ENCODE measurements around the gene TMEM132C. TPM values are rescaled to one million over a fixed set of nuclear protein-coding genes. Genes with fewer than 3 reads are reported as not detected.

The TMEM132C gene
- total and polyA plus RNA-seq, 11 donors = 0.05 to 5.9 (median 0.85) TPM

- Histone ChIP-seq H3K27ac (no peak overlapping the region), H3K4me1 (no peaks in the 10 kb centered on the region), H3K27me3 (peaks cover 0 to 19% (median 0%) of the 10 kb centered on the region in 9 donors), H3K4me3 (no peak overlapping the region), H3K9me3 (no peaks in the 10 kb centered on the region), H3K36me3 (no peaks in the 10 kb centered on the region)
- intact Hi-C loops (cut with DNase I) = no loop called here
- WGBS, 4 donors = 77 to 86% (median 82%) methylated on average over 8 of the region's 8 CpGs
- no peak for ATAC-seq
- no peak for TF ChIP-seq CTCF (IDR thresholded peaks at IDR 0.05)
- TF ChIP-seq POLR2A (IDR thresholded peaks at IDR 0.05) = no peak
- no peak for DNase-seq
These were observed 460.5 kb downstream of the TMEM132C start for GRCh38 chr12:128727461-128727860.

- Histone ChIP-seq H3K4me3 (no peak overlapping the region), H3K27ac (no peak overlapping the region), H3K9me3 (no peaks in the 10 kb centered on the region), H3K4me1 (no peaks in the 10 kb centered on the region), H3K36me3 (no peaks in the 10 kb centered on the region), H3K27me3 (peaks cover 0 to 23% (median 0%) of the 10 kb centered on the region in 9 donors)
- TF ChIP-seq POLR2A (IDR thresholded peaks at IDR 0.05) (no peak), CTCF (IDR thresholded peaks at IDR 0.05) (no peak)
- DNase-seq = no peak
- no peak for ATAC-seq
- 60 to 69% (median 66%) methylated on average over 4 of the region's 4 CpGs for WGBS, 4 donors
- intact Hi-C loops (cut with DNase I) = no loop called here
These were observed 461.0 kb downstream of the TMEM132C start for GRCh38 chr12:128727999-128728398.

- no peaks in the 10 kb centered on the region for H3K9me3 ChIP-seq
- peaks cover 0 to 29% (median 0%) of the 10 kb centered on the region in 9 donors for H3K27me3 ChIP-seq
- no peaks in the 10 kb centered on the region for H3K4me1 ChIP-seq
- intact Hi-C loops (cut with DNase I) = no loop called here
- TF ChIP-seq CTCF (IDR thresholded peaks at IDR 0.05) (no peak), POLR2A (IDR thresholded peaks at IDR 0.05) (no peak)
- no peak for DNase-seq
- 56 to 62% (median 59%) methylated on average over 7 to 8 of the region's 8 CpGs for WGBS, 4 donors
- H3K4me3 ChIP-seq = no peak overlapping the region
- ATAC-seq = no peak
- no peaks in the 10 kb centered on the region for H3K36me3 ChIP-seq
- no peak overlapping the region for H3K27ac ChIP-seq
These were observed 462.7 kb downstream of the TMEM132C start for GRCh38 chr12:128729628-128730121.

GRCh38 chr12:128734371-128734770 lies 467.4 kb downstream of the TMEM132C start:
- DNase-seq = no peak
- no peak for ATAC-seq
- no peaks in the 10 kb centered on the region for H3K9me3 ChIP-seq
- no peaks in the 10 kb centered on the region for H3K4me1 ChIP-seq
- H3K36me3 ChIP-seq = no peaks in the 10 kb centered on the region
- peaks cover 0 to 25% (median 0%) of the 10 kb centered on the region in 9 donors for H3K27me3 ChIP-seq
- no peak overlapping the region for H3K27ac ChIP-seq
- no peak for TF ChIP-seq CTCF (IDR thresholded peaks at IDR 0.05)
- TF ChIP-seq POLR2A (IDR thresholded peaks at IDR 0.05) = no peak
- WGBS, 4 donors = 9 to 14% (median 12%) methylated on average over 5 of the region's 5 CpGs
- H3K4me3 ChIP-seq = no peak overlapping the region
- intact Hi-C loops (cut with DNase I) = no loop called here

Data from heart left ventricle (tissue), 16 donors.